Osteoblast (primary cell): Measurements from ENCODE around the gene BRCA1. TPM values are rescaled to one million over a fixed set of nuclear protein-coding genes. Genes with fewer than 3 reads are reported as not detected.

Source experiments
- DNase-seq: peaks from one replicate; pipeline ENCODE4 v3.0.0; 2011; ENCODE audit warnings: low spot score, mixed read lengths; ENCODE audit not compliant: insufficient read length; ENCODE audit errors: missing footprints
- H2AFZ ChIP-seq: 2 replicates; pipeline ENCODE4 v1.6.0; 2011; ENCODE audit warnings: mild to moderate bottlenecking, low read length
- H3K27ac ChIP-seq: 2 replicates; pipeline ENCODE4 v1.5.1; 2011; ENCODE audit warnings: mild to moderate bottlenecking, low read depth, low read length, moderate library complexity
- H3K27me3 ChIP-seq: 2 replicates; pipeline ENCODE4 v1.6.0; 2012; ENCODE audit warnings: mild to moderate bottlenecking, control low read depth, inconsistent platforms, low read length, moderate library complexity; ENCODE audit not compliant: insufficient read depth
- H3K36me3 ChIP-seq: 2 replicates; pipeline ENCODE4 v1.5.1; 2011; ENCODE audit warnings: mild to moderate bottlenecking, low read length, control low read depth, moderate library complexity; ENCODE audit not compliant: insufficient read depth
- H3K4me1 ChIP-seq: 2 replicates; pipeline ENCODE4 v1.5.1; 2011; ENCODE audit warnings: mild to moderate bottlenecking, low read length, control low read depth, moderate library complexity; ENCODE audit not compliant: insufficient read depth
- H3K4me2 ChIP-seq: 2 replicates; pipeline ENCODE4 v1.6.0; 2011; ENCODE audit warnings: mild to moderate bottlenecking, low read length; ENCODE audit not compliant: insufficient read depth
- H3K4me3 ChIP-seq: fragments of 200-600 bp; sonication (generic); 3 replicates; pipeline ENCODE4 v1.5.1; 2012; ENCODE audit warnings: mild to moderate bottlenecking, low read length, inconsistent platforms; ENCODE audit not compliant: insufficient read depth
- H3K79me2 ChIP-seq: 2 replicates; pipeline ENCODE4 v1.6.0; 2012; ENCODE audit warnings: mild to moderate bottlenecking, low read length, control low read depth, inconsistent platforms; ENCODE audit not compliant: insufficient read depth
- H3K9me3 ChIP-seq: 2 replicates; pipeline ENCODE4 v1.5.1; 2011; ENCODE audit warnings: low read depth, low read length, control low read depth
- H4K20me1 ChIP-seq: 2 replicates; pipeline ENCODE4 v1.6.0; 2012; ENCODE audit warnings: mild to moderate bottlenecking, low read length, control low read depth; ENCODE audit not compliant: insufficient read depth
- total RNA-seq: library from RNA; depleted of rRNA; stranded (reverse); fragments of >200 nt; gene quantifications from 2 replicates; pipeline ENCODE4 v1.2.3, GENCODE V29; 2012
- TF ChIP-seq, protein P1 (sequence below): IDR thresholded peaks from 2 replicates; pipeline ENCODE4 v1.5.1; 2011; ENCODE audit warnings: mild to moderate bottlenecking, low read depth, low read length, moderate library complexity; ENCODE audit errors: extremely low read depth

BRCA1 gene
- total RNA-seq, 1 donor: 5.4 TPM

DNA sequence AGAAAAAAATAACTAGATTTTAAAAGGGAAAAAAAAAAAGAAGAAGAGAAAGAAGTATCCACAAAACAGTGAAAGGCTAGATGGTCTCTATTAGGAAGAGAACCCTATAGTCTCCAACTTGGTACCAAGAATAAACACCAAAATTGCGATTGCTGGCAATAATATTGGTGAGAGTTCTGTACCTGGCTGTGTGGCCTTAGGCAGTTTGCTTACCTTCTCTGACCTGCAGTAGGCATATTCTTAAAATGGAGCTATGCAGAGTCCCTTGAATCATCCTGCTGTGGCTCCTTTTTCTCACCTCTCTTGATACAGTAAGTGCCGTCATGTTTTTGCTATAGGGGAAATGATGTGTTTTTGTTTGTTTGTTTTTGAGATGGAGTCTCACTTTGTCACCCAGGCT lies 35.1 kb downstream of the BRCA1 start:
- Histone ChIP-seq H3K4me2 (no peak overlapping the region), H3K9me3 (no peaks in the 10 kb centered on the region), H3K4me1 (peaks cover 28% of the 10 kb centered on the region), H4K20me1 (no peaks in the 10 kb centered on the region), H2AFZ (no peak overlapping the region), H3K27ac (no peak overlapping the region), H3K27me3 (no peaks in the 10 kb centered on the region), H3K4me3 (no peak overlapping the region), H3K36me3 (peaks cover 3% of the 10 kb centered on the region), H3K79me2 (no peaks in the 10 kb centered on the region)
- TF ChIP-seq, protein P1, sequence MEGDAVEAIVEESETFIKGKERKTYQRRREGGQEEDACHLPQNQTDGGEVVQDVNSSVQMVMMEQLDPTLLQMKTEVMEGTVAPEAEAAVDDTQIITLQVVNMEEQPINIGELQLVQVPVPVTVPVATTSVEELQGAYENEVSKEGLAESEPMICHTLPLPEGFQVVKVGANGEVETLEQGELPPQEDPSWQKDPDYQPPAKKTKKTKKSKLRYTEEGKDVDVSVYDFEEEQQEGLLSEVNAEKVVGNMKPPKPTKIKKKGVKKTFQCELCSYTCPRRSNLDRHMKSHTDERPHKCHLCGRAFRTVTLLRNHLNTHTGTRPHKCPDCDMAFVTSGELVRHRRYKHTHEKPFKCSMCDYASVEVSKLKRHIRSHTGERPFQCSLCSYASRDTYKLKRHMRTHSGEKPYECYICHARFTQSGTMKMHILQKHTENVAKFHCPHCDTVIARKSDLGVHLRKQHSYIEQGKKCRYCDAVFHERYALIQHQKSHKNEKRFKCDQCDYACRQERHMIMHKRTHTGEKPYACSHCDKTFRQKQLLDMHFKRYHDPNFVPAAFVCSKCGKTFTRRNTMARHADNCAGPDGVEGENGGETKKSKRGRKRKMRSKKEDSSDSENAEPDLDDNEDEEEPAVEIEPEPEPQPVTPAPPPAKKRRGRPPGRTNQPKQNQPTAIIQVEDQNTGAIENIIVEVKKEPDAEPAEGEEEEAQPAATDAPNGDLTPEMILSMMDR: no peak
- no peak for DNase-seq

DNA sequence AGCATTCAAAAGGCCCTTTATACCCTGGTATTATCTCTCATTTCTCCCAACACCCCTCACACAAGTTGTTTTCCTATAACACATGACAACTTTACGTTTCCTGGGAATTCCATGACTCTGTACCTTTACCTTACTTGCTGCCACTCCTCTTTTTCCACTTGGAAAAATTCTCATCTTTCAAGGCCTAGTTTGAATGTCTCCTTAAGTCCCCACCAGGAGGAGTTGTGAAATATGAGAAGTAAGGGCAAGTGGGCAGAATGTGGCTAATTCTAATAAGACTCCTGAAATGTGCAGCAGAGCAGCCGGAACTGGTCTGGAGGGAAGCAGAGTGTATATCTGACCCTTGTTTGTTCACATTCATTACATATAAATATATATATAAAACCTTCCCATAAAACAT lies 39.7 kb downstream of the BRCA1 start:
- H2AFZ ChIP-seq: no peak overlapping the region
- no peaks in the 10 kb centered on the region for H3K79me2 ChIP-seq
- no peaks in the 10 kb centered on the region for H3K27me3 ChIP-seq
- no peaks in the 10 kb centered on the region for H3K36me3 ChIP-seq
- H3K4me3 ChIP-seq: no peak overlapping the region
- peaks cover 5% of the 10 kb centered on the region for H3K4me1 ChIP-seq
- H4K20me1 ChIP-seq: no peaks in the 10 kb centered on the region
- H3K9me3 ChIP-seq: no peaks in the 10 kb centered on the region
- TF ChIP-seq, protein P1: no peak
- no peak overlapping the region for H3K4me2 ChIP-seq
- H3K27ac ChIP-seq: peak overlapping the region; percentile 30
- DNase-seq: no peak

DNA sequence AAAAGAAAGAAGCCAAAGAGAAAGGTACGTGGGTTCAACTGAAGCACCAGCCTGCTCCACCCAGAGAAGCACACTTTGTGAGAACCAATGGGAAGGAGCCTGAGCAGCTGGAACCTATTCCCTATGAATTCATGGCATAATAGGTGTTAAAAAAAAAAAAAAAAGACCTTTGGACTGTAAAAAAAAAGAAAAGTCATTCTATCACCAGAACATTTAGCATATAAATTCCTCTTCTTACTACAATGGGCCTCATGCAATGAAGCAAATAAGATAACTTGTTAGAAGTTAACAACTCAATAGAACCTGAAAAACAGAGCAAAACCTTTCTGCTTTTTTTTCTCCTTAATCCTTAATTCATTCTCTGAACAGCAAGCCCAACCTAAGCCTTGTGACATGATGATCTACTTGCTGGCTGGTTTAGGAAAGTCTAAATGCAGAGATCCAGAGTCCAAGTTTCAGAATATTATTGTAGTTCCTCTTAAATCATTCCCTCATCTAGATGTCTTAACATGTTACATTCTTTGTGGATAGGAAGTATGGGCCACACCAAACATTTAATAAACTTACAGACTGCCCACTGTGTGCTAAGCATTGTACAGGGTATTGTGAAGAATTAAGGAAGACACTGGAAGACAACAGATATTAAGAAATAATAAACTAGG lies 45.4 kb downstream of the BRCA1 start:
- H3K79me2 ChIP-seq: no peaks in the 10 kb centered on the region
- H3K27ac ChIP-seq: no peak overlapping the region
- H3K36me3 ChIP-seq: no peaks in the 10 kb centered on the region
- H3K27me3 ChIP-seq: no peaks in the 10 kb centered on the region
- H4K20me1 ChIP-seq: no peaks in the 10 kb centered on the region
- TF ChIP-seq, protein P1: no peak
- DNase-seq: no peak
- no peaks in the 10 kb centered on the region for H3K9me3 ChIP-seq
- no peak overlapping the region for H3K4me3 ChIP-seq
- peaks cover 5% of the 10 kb centered on the region for H3K4me1 ChIP-seq
- no peak overlapping the region for H2AFZ ChIP-seq
- no peak overlapping the region for H3K4me2 ChIP-seq

DNA sequence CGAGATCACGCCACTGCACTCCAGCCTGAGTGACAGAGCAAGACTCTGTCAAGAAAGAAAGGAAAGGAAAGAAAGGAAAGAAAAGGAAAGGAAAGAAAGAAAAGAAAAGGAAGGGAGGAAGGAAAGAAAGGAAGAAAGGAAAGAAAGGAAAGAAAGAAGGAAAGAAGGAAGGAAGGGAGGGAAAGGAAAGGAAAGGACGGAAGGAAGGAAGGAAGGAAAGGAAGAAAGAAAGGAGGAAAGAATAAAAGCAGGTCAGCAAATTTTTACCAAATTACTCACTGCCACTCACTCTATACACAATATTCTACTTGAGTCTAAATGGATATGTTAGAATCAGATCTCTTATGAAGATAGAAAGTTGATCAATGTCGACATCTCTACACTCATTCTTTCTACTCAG lies 50.3 kb downstream of the BRCA1 start:
- Histone ChIP-seq H3K4me2 (no peak overlapping the region), H3K27ac (no peak overlapping the region), H3K27me3 (no peaks in the 10 kb centered on the region), H3K36me3 (no peaks in the 10 kb centered on the region), H3K4me3 (no peak overlapping the region), H3K4me1 (no peaks in the 10 kb centered on the region), H3K9me3 (no peaks in the 10 kb centered on the region), H4K20me1 (no peaks in the 10 kb centered on the region), H2AFZ (no peak overlapping the region), H3K79me2 (no peaks in the 10 kb centered on the region)
- TF ChIP-seq, protein P1: no peak
- DNase-seq: no peak
